NCI-H2196 (cell line): ENCODE measurements around the gene RIMOC1.
"Not testable (repeated sequence)": the region's sequence is repeated elsewhere in the genome, so short reads cannot be mapped to it uniquely, and the experiment has no call there.

Experiments
- DNase-seq: peaks from one replicate; lab custom pipeline; 2025; ENCODE audit not compliant: unreplicated experiment; lab: John Stamatoyannopoulos, UW

RIMOC1 gene

GRCh38 chr5:41891066-41891707 is 13.0 kb upstream of the RIMOC1 start:
- no peak for DNase-seq

- no peak for DNase-seq
These were observed 12.1 kb upstream of the RIMOC1 start for GRCh38 chr5:41892031-41892430.

- no peak for DNase-seq
These were observed 10.9 kb upstream of the RIMOC1 start for GRCh38 chr5:41893074-41893851.

GRCh38 chr5:41896230-41896629 is 7.9 kb upstream of the RIMOC1 start:
- no peak for DNase-seq

GRCh38 chr5:41903382-41903891 is 707 bp upstream of the RIMOC1 start:
- DNase-seq: no peak

GRCh38 chr5:41906151-41906550 is 2.0 kb downstream of the RIMOC1 start:
- no peak for DNase-seq

- DNase-seq: peak; percentile 19
These were observed 4.4 kb downstream of the RIMOC1 start for GRCh38 chr5:41908374-41909079.

GRCh38 chr5:41918105-41918504 is 14.0 kb downstream of the RIMOC1 start:
- no peak for DNase-seq

- no peak for DNase-seq
These were observed 17.0 kb downstream of the RIMOC1 start for GRCh38 chr5:41921166-41921565.

GRCh38 chr5:41921874-41922273 is 17.7 kb downstream of the RIMOC1 start:
- DNase-seq: no peak

- no peak for DNase-seq
These were observed 20.4 kb downstream of the RIMOC1 start for GRCh38 chr5:41924526-41924871.

GRCh38 chr5:41924872-41925554 is 20.9 kb downstream of the RIMOC1 start, which contains the start of gene FBXO4:
Gene FBXO4 (plus strand): TSS chr5:41925281. CDS start chr5:41925310, 29 bp downstream.
- peak; percentile 90 for DNase-seq

GRCh38 chr5:41925555-41925951 is 21.4 kb downstream of the RIMOC1 start:
- DNase-seq: peak; percentile 34

GRCh38 chr5:41927604-41928003 is 23.5 kb downstream of the RIMOC1 start:
- no peak for DNase-seq

GRCh38 chr5:41929035-41929434 is 24.9 kb downstream of the RIMOC1 start:
- DNase-seq: no peak

GRCh38 chr5:41932770-41933169 is 28.6 kb downstream of the RIMOC1 start:
- no peak for DNase-seq

- no peak for DNase-seq
These were observed 31.4 kb downstream of the RIMOC1 start for GRCh38 chr5:41935544-41935943.

- no peak for DNase-seq
These were observed 36.5 kb downstream of the RIMOC1 start for GRCh38 chr5:41940641-41941040.

- DNase-seq: not testable (repeated sequence)
These were observed 41.3 kb downstream of the RIMOC1 start for GRCh38 chr5:41945332-41945955.

GRCh38 chr5:41951224-41951623 is 47.1 kb downstream of the RIMOC1 start:
- no peak for DNase-seq
